A549 (cell line): ENCODE results near the gene RHBDL1. TPM values are rescaled to one million over a fixed set of nuclear protein-coding genes. Genes with fewer than 3 reads are reported as not detected.

Source experiments
- ATAC-seq, 2 experiments: fragments of 200-7000 bp in 1 of 2; fragments of >200 bp in 1 of 2; cut with Nextera tagmentation in 1 of 2; cut with Tn5 transposase in 1 of 2; 3 replicates each; pipeline versions ENCODE4 v1.8.0 to v1.9.1; 2018 to 2020; ENCODE audit warnings: mild to moderate bottlenecking in 1 of 2, moderate library complexity in 1 of 2
- CTCF ChIA-PET: fragments of 300-600 bp; sonication (Branson Sonifier 250); formaldehyde crosslinking; extraction: SDS; loops from one replicate; lab custom pipeline; 2021; ENCODE audit warnings: antibody characterized with exemption, inconsistent platforms; lab: Yijun Ruan, JAX
- POLR2A ChIA-PET: fragments of 350-600 bp; formaldehyde crosslinking; extraction: SDS; loops from one replicate; lab custom pipeline; 2021; ENCODE audit warnings: antibody characterized with exemption, inconsistent platforms; lab: Yijun Ruan, JAX
- DNase-seq, 2 experiments: peaks; one replicate each; pipeline versions ENCODE4 v3.0.0 to v3.0.0-alpha.2; 2011 to 2016; ENCODE audit warnings: low read depth in 1 of 2, low spot score in 1 of 2
- FAIRE-seq: peaks from 2 replicates; lab custom pipeline; 2011; peaks lifted over from hg19 to GRCh38; lab: Jason Lieb, UNC
- H3K27ac ChIP-seq, 2 experiments: fragments of >200 bp; sonication (Bioruptor Twin); formaldehyde crosslinking; 3 replicates each; pipeline ENCODE4 v1.5.1; 2016 to 2017
- H3K4me1 ChIP-seq: fragments of >200 bp; sonication (Bioruptor Twin); formaldehyde crosslinking; 3 replicates; pipeline ENCODE4 v1.6.1; 2016
- H3K4me2 ChIP-seq: fragments of >200 bp; sonication (Bioruptor Twin); formaldehyde crosslinking; 3 replicates; pipeline ENCODE4 v1.6.1; 2016
- H3K4me3 ChIP-seq: fragments of >200 bp; sonication (Bioruptor Twin); formaldehyde crosslinking; 3 replicates; pipeline ENCODE4 v1.5.1; 2016
- H3K9me3 ChIP-seq: fragments of >200 bp; sonication (Bioruptor Twin); formaldehyde crosslinking; 3 replicates; pipeline ENCODE4 v1.6.1; 2016
- BCL3 ChIP-seq: fragments of >200 bp; sonication (Bioruptor Twin); formaldehyde crosslinking; IDR thresholded peaks from 3 replicates; pipeline ENCODE4 v1.6.1; 2016
- CBX2 ChIP-seq: fragments of 200-600 bp; sonication (generic); IDR thresholded peaks from 2 replicates; pipeline ENCODE4 v1.6.1; 2016; ENCODE audit warnings: low read depth, mild to moderate bottlenecking, borderline replicate concordance
- CEBPB ChIP-seq, 2 experiments: fragments of >200 bp in 1 of 2; sonication (Bioruptor Twin) in 1 of 2; formaldehyde crosslinking in 1 of 2; IDR thresholded peaks; 2 replicates each; pipeline ENCODE4 v1.6.1; 2012 to 2016
- CHD4 ChIP-seq: fragments of 200-600 bp; sonication (generic); IDR thresholded peaks from 2 replicates; pipeline ENCODE4 v1.6.1; 2016; ENCODE audit warnings: antibody characterized with exemption, mild to moderate bottlenecking, borderline replicate concordance
- EHMT2 ChIP-seq: fragments of 200-600 bp; sonication (generic); IDR thresholded peaks from 2 replicates; pipeline ENCODE4 v1.6.1; 2016; ENCODE audit warnings: antibody characterized with exemption, low read depth, mild to moderate bottlenecking, moderate library complexity
- EP300 ChIP-seq, 2 experiments: fragments of >200 bp; sonication (Bioruptor Twin); formaldehyde crosslinking; IDR thresholded peaks; 2 replicates in 1 of 2; 3 replicates in 1 of 2; pipeline ENCODE4 v1.6.1; 2016 to 2017
- FOSB ChIP-seq: fragments of 250-450 bp; sonication (Bioruptor Pico); IDR thresholded peaks from 2 replicates; pipeline ENCODE4 v1.5.0; 2020; ENCODE audit warnings: mild to moderate bottlenecking, moderate library complexity
- HDAC2 ChIP-seq: fragments of 200-600 bp; sonication (generic); IDR thresholded peaks from 2 replicates; pipeline ENCODE4 v1.6.1; 2016
- HES2 ChIP-seq: fragments of >200 bp; sonication (Bioruptor Twin); formaldehyde crosslinking; IDR thresholded peaks from 2 replicates; pipeline ENCODE4 v1.6.1; 2016
- HOXA7 ChIP-seq: fragments of 250-450 bp; sonication (Bioruptor Pico); IDR thresholded peaks from 2 replicates; pipeline ENCODE4 v1.5.0; 2020; ENCODE audit warnings: mild to moderate bottlenecking, moderate library complexity
- HOXB5 ChIP-seq: fragments of 250-450 bp; sonication (Bioruptor Pico); IDR thresholded peaks from 2 replicates; pipeline ENCODE4 v1.5.0; 2020; ENCODE audit warnings: mild to moderate bottlenecking, moderate library complexity
- MAFK ChIP-seq: fragments of 450-650 bp; IDR thresholded peaks from 2 replicates; pipeline ENCODE4 v1.6.1; 2014; ENCODE audit not compliant: partially characterized antibody
- MAZ ChIP-seq: fragments of 150-350 bp; IDR thresholded peaks from 2 replicates; pipeline ENCODE4 v1.6.1; 2014; ENCODE audit warnings: antibody characterized with exemption, low read depth, low read length, borderline replicate concordance
- MYC ChIP-seq: IDR thresholded peaks from 2 replicates; pipeline ENCODE4 v1.6.1; 2012; ENCODE audit warnings: mild to moderate bottlenecking, inconsistent platforms, low read length, improper control_type of control experiment, borderline replicate concordance
- NFE2L2 ChIP-seq: fragments of 150-350 bp; conservative IDR thresholded peaks from 2 replicates; pipeline ENCODE4 v1.6.1; 2014; ENCODE audit warnings: low read length
- PHF8 ChIP-seq: fragments of 200-600 bp; sonication (generic); IDR thresholded peaks from 2 replicates; pipeline ENCODE4 v1.6.1; 2016; ENCODE audit warnings: low read depth, mild to moderate bottlenecking, antibody characterized with exemption, moderate library complexity, borderline replicate concordance
- RAD21 ChIP-seq, 2 experiments: fragments of >200 bp in 1 of 2; sonication (Bioruptor Twin) in 1 of 2; formaldehyde crosslinking in 1 of 2; IDR thresholded peaks in 1 of 2; conservative IDR thresholded peaks in 1 of 2; 2 replicates in 1 of 2; 3 replicates in 1 of 2; pipeline ENCODE4 v1.6.1; 2012 to 2018; ENCODE audit warnings: inconsistent platforms in 1 of 2
- RARB ChIP-seq: fragments of 250-450 bp; sonication (Bioruptor Pico); IDR thresholded peaks from 2 replicates; pipeline ENCODE4 v1.8.0; 2021; ENCODE audit warnings: mild to moderate bottlenecking, moderate library complexity
- RCOR1 ChIP-seq: fragments of 150-350 bp; IDR thresholded peaks from 2 replicates; pipeline ENCODE4 v1.6.1; 2014; ENCODE audit warnings: antibody characterized with exemption, low read length, low read depth
- REST ChIP-seq: fragments of 200-600 bp; sonication (generic); IDR thresholded peaks from 2 replicates; pipeline ENCODE4 v1.6.1; 2016; ENCODE audit warnings: antibody characterized with exemption, mild to moderate bottlenecking, moderate library complexity
- WGBS: methylation state at CpG from one replicate; pipeline ENCODE4 v1.1.6; 2017; ENCODE audit errors: missing lambda C conversion rate; 5-methylcytosine and 5-hydroxymethylcytosine counted together
- polyA plus RNA-seq, 4 experiments: library from polyadenylated mRNA; depleted of rRNA in 3 of 4; stranded (reverse); fragments of >200 nt; fragmentation: RNase III in 1 of 4; extraction: RNeasy Plus Mini Kit Qiagen cat#74134 plus additional on column Dnase treatment in 1 of 4; gene quantifications; 2 replicates in 3 of 4; 3 replicates in 1 of 4; pipeline ENCODE4 v1.2.3, GENCODE V29; 2011 to 2017

RHBDL1 gene
- polyA plus RNA-seq, 2 of the 4 experiments (the other 2 are of a cell fraction), result 0.56 to 1.4 TPM

- DNase-seq (no peak), FAIRE-seq (no peak), ATAC-seq (no peak)
- POLR2A ChIA-PET, result interaction anchor here (1.7 kb wide), 1 partner anchor 9 kb away, joined by 6 read pairs; no protein-coding TSS in a partner anchor
- TF ChIP-seq CHD4 (no peak), REST (no peak), MYC (no peak), CEBPB (IDR thresholded peaks at IDR 0.05) (no peak), RCOR1 (no peak), MAZ (no peak), EP300 (IDR thresholded peaks at IDR 0.05) (no peak), HES2 (no peak), EHMT2 (no peak), CBX2 (no peak), HOXB5 (CRISPR knock-in tag) (no peak), RAD21 (conservative IDR thresholded peaks at IDR 0.05 in 1 of 2, IDR thresholded peaks at IDR 0.05 in 1 of 2) (no peak), NFE2L2 (no peak), HOXA7 (CRISPR knock-in tag) (no peak), FOSB (no peak), HDAC2 (no peak), BCL3 (no peak)
- CTCF ChIA-PET, result interaction anchor here (0.7 to 4.8 kb wide), 18 partner anchors 9 to 98 kb away, joined by 3 to 32 read pairs (median 6); partner anchors contain the start of genes METRN, RHBDL1 and RHOT2
- Histone ChIP-seq H3K4me2 (no peak overlapping the region), H3K9me3 (no peaks in the 10 kb centered on the region), H3K4me3 (no peak overlapping the region), H3K27ac (no peak overlapping the region), H3K4me1 (peaks cover 30% of the 10 kb centered on the region)
- 90% methylated on average over 48 of the region's 51 CpGs for WGBS
Observed at GRCh38 chr16:686459-687260, 11.2 kb downstream of the RHBDL1 start.

GRCh38 chr16:687499-687898, 12.0 kb downstream of the RHBDL1 start:
- WGBS, result 92% methylated on average over 19 of the region's 19 CpGs
- POLR2A ChIA-PET, result no interaction called here

More at GRCh38 chr16:687499-687898, 12.0 kb downstream of the RHBDL1 start:
- peaks cover 22% of the 10 kb centered on the region; the same call in 2 of the 3 replicates for H3K4me1 ChIP-seq
- TF ChIP-seq MAZ, result no peak
- TF ChIP-seq HDAC2, result no peak
- TF ChIP-seq NFE2L2, result no peak
- no peak for TF ChIP-seq RARB
- TF ChIP-seq RAD21 (conservative IDR thresholded peaks at IDR 0.05 in 1 of 2, IDR thresholded peaks at IDR 0.05 in 1 of 2), result no peak
- TF ChIP-seq MAFK, result no peak
- no peak for TF ChIP-seq CEBPB (IDR thresholded peaks at IDR 0.05)
- no peak for TF ChIP-seq PHF8
- no peak for TF ChIP-seq EP300 (IDR thresholded peaks at IDR 0.05)
- H3K4me2 ChIP-seq, result no peak overlapping the region
- no peak for DNase-seq
- ATAC-seq, result no peak
- CTCF ChIA-PET, result interaction anchor here (0.5 to 4.8 kb wide), 9 partner anchors 8 to 98 kb away, joined by 3 to 32 read pairs (median 6); partner anchors contain the start of genes RHBDL1 and RHOT2
- no peak for FAIRE-seq
- H3K27ac ChIP-seq, result no peak overlapping the region
- H3K9me3 ChIP-seq, result no peaks in the 10 kb centered on the region
- no peak overlapping the region for H3K4me3 ChIP-seq
